ENCODE data around the gene SGCD.

The SGCD gene

DNA sequence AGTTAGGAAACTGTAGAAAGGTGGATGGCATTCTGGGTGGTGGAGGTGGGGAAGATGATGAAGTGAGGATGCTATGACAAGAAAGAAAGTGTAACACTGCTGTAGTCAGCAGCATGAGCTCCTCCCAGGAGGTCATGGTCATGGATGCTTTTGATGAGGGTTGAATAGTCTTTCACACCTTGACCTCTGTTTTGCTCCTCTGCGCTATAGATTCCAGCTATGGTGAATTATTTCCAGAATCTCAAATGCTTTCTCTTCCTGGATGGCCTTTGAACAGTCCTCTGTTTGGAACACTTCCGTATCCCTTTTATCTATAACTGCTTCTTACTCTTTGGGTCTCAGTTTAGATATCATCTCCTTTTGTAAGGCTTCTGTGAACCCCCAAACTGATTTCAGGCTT, 357.3 kb downstream of the SGCD start:
- TF ChIP-seq, protein P1, sequence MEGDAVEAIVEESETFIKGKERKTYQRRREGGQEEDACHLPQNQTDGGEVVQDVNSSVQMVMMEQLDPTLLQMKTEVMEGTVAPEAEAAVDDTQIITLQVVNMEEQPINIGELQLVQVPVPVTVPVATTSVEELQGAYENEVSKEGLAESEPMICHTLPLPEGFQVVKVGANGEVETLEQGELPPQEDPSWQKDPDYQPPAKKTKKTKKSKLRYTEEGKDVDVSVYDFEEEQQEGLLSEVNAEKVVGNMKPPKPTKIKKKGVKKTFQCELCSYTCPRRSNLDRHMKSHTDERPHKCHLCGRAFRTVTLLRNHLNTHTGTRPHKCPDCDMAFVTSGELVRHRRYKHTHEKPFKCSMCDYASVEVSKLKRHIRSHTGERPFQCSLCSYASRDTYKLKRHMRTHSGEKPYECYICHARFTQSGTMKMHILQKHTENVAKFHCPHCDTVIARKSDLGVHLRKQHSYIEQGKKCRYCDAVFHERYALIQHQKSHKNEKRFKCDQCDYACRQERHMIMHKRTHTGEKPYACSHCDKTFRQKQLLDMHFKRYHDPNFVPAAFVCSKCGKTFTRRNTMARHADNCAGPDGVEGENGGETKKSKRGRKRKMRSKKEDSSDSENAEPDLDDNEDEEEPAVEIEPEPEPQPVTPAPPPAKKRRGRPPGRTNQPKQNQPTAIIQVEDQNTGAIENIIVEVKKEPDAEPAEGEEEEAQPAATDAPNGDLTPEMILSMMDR (conservative IDR thresholded peaks at IDR 0.05), result no peak
- H3K27ac ChIP-seq, result no peak overlapping the region

DNA sequence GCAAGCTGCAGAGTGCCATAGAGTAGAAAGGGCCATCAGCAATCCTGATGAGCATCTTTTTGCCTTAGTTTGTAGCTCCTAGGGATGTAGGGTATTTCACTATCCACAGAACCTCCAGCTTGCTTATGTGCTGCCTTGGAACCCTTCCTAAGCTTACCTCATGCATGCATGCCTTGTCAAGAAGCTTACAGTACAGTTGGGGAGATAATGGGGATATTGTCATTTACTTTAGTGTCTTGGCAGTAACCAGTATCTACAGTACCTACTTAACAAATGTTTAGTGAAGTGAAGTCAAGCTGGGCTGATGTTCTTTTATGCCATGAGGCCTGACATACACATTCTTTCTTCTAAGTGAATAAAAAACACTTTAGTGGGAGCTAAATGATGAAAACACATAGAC, 358.5 kb downstream of the SGCD start:
- TF ChIP-seq, protein P1 (conservative IDR thresholded peaks at IDR 0.05), result no peak
- H3K27ac ChIP-seq, result no peak overlapping the region

DNA sequence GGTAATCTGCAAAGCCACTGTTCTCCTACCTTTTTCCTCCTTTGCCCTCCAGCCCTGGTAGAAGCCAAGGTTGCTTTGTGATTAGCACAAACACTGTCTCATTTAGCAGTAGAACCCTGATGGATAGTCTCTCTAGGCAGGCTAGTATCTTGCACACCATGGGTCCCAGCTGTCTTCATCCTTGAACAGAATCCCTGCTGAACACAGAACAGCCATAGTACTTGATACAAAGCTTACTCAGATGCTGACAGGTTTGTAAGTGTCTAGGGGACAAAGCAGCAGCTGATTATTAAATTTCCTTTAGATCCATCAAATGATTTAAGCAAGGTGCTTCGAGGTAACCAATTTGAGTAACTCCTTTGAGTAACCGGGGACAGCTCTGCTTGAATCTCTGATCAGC, 359.4 kb downstream of the SGCD start:
- TF ChIP-seq, protein P1 (conservative IDR thresholded peaks at IDR 0.05), result no peak

DNA sequence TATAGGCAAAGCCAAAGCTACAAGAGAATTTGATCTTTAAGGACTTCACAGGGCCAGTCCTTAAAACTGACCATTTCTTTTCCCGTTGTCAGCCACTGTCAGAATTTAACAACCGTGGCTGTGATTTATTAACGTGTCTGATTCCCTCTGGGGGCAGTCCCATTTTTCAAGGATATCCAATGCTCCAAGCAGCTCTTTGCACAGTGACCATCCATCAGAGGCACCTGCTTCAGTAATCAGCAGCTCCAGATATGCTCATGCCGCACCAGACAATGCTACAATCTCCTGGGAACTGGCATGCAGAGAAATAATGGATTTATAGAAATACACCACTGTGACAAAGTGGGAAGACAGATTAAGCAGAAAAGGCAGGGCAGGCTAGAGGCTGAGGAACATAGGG, 359.8 kb downstream of the SGCD start:
- TF ChIP-seq, protein P1 (conservative IDR thresholded peaks at IDR 0.05), result no peak
- H3K27ac ChIP-seq, result no peak overlapping the region

More for the DNA sequence above, 359.4 kb downstream of the SGCD start:
- no peak overlapping the region for H3K27ac ChIP-seq

DNA sequence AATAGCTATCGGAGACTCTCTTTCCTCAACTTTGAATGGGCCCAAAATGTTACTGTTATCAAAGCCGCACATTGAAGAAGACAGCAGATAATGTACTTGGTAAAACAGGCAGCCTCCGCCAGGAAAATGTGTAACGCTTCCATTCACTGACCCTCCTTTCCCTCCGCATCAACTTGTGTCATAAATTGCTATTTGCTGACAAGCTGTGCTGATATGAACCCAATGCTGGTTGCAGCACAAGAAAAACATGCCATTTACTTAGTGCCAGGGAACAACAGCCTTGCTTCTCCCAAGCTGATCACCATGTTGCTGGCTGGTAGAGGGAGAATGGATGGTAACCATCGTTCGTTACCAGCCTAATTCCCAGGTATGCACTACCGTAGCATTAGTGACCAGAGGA, 360.6 kb downstream of the SGCD start:
- TF ChIP-seq, protein P1 (conservative IDR thresholded peaks at IDR 0.05), result no peak
- no peak overlapping the region for H3K27ac ChIP-seq

DNA sequence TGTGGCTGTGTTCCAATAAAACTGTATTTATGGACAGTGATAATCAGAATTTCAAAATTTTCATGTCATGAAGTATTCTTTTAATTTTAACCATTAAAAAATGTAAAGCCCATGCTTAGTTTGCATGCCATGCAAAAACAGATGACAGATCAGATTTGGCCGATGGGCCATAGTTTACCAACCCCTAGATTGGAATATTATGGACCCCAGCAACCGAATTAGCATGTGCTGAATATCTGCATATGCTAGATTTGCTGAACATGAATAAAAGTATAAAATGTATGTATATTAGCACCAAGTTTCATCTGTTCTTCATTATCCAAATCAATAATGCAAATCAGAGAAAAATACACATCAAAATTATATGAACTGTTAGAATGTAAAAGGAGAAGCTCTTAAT, 364.6 kb downstream of the SGCD start:
- no peak overlapping the region for H3K27ac ChIP-seq
- TF ChIP-seq, protein P1 (conservative IDR thresholded peaks at IDR 0.05), result no peak

DNA sequence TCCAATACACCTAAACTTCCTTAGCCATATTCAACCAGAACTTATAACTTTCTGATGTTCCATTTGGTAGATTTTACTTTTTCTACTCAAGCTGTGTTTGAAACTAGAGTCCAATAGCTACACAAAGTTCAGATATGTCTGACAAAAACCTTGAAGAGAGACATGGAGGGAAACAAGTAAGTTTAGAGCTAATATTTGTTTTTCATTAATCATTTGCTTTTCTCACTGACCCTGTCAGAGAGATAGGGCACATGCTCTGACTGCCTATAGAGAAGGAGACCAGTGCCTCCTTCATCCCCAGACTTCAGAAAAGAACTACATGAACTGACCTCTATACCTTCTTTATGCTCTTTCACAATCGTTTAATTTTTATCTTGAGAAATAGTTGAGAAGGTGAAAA, 366.1 kb downstream of the SGCD start:
- TF ChIP-seq, protein P1 (conservative IDR thresholded peaks at IDR 0.05), result no peak
- peak overlapping the region; percentile 72 for H3K27ac ChIP-seq

DNA sequence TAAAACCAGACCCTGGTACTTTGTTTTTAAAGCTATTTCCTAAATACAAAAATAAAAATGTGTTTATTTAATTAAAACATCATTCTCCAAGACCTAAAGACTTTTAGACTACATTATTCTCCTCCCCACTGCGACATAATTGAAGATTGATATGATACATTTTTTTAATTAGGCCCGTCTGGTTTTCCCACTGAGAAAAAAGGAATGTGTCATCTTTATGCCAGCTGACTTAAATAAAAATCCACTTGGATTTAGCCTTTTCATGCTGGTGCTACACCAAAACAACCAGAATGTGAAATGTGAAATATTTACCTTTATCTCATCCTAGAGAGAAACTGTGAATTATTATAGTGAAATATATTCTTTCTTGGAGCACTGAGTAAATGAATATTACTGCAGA, 367.6 kb downstream of the SGCD start:
- TF ChIP-seq, protein P1 (conservative IDR thresholded peaks at IDR 0.05), result no peak
- H3K27ac ChIP-seq, result no peak overlapping the region
